Germinal center (tissue), 1 donor: ENCODE data around the gene CHD9NB.
A peak's percentile ranks its signal among the peaks of the same experiment; 100 is the strongest.
"Not testable (repeated sequence)": the region's sequence is repeated elsewhere in the genome, so short reads cannot be mapped to it uniquely, and the experiment has no call there.

Source experiments
- DNase-seq: peaks from one replicate; pipeline ENCODE4 v3.0.0; 2012; ENCODE audit warnings: mixed read lengths, low spot score

The CHD9NB gene

GRCh38 chr16:53056392-53056881 is 3.7 kb upstream of the CHD9NB start:
- no peak for DNase-seq

- DNase-seq, result peak; percentile 26
These were observed 3.1 kb upstream of the CHD9NB start for GRCh38 chr16:53055541-53056391.

GRCh38 chr16:53054670-53055485 is 2.2 kb upstream of the CHD9NB start, which contains the start of gene CHD9:
Gene CHD9 (plus strand): TSS chr16:53054991. CDS start chr16:53156090, 101,099 bp downstream.
- DNase-seq, result peak; percentile 89

- peak; percentile 27 for DNase-seq
These were observed 1.4 kb upstream of the CHD9NB start for GRCh38 chr16:53053967-53054669.

- DNase-seq, result not testable (repeated sequence)
These were observed 1.4 kb downstream of the CHD9NB start for GRCh38 chr16:53051255-53051654.

- DNase-seq, result no peak
These were observed 4.4 kb downstream of the CHD9NB start for GRCh38 chr16:53048139-53048915.

GRCh38 chr16:53047515-53047914 is 5.2 kb downstream of the CHD9NB start:
- DNase-seq, result not testable (repeated sequence)

GRCh38 chr16:53045341-53046220 is 7.1 kb downstream of the CHD9NB start:
- no peak for DNase-seq

GRCh38 chr16:53043986-53044601 is 8.6 kb downstream of the CHD9NB start:
- DNase-seq, result no peak

- no peak for DNase-seq
These were observed 9.3 kb downstream of the CHD9NB start for GRCh38 chr16:53043428-53043831.

- DNase-seq, result no peak
These were observed 10.4 kb downstream of the CHD9NB start for GRCh38 chr16:53042235-53042701.

- DNase-seq, result no peak
These were observed 11.2 kb downstream of the CHD9NB start for GRCh38 chr16:53041320-53042051.

- no peak for DNase-seq
These were observed 11.9 kb downstream of the CHD9NB start for GRCh38 chr16:53040788-53041187.

GRCh38 chr16:53036711-53037110 is 16.0 kb downstream of the CHD9NB start:
- not testable (repeated sequence) for DNase-seq

- no peak for DNase-seq
These were observed 16.6 kb downstream of the CHD9NB start for GRCh38 chr16:53036066-53036465.

- no peak for DNase-seq
These were observed 17.3 kb downstream of the CHD9NB start for GRCh38 chr16:53035176-53035942.

GRCh38 chr16:53034306-53034705 is 18.4 kb downstream of the CHD9NB start:
- no peak for DNase-seq

GRCh38 chr16:53031323-53031942 is 21.3 kb downstream of the CHD9NB start:
- DNase-seq, result no peak
